Testis (tissue), 3 donors: ENCODE results near the gene FCHSD1. TPM values are rescaled to one million over a fixed set of nuclear protein-coding genes. Genes with fewer than 3 reads are reported as not detected.

Experiments
- DNase-seq: peaks from one replicate; pipeline ENCODE4 v3.0.0-alpha.2; 2019
- H3K27ac ChIP-seq, 2 donors: fragments of 200-600 bp; sonication (generic); one replicate each; pipeline ENCODE4 v1.5.1; 2019
- H3K27me3 ChIP-seq: fragments of 200-600 bp; sonication (generic); one replicate; pipeline ENCODE4 v1.5.1; 2019
- H3K36me3 ChIP-seq: fragments of 200-600 bp; sonication (generic); one replicate; pipeline ENCODE4 v1.5.1; 2017; ENCODE audit warnings: low read depth; ENCODE audit errors: missing control alignments
- H3K4me1 ChIP-seq: fragments of 200-600 bp; sonication (generic); one replicate; pipeline ENCODE4 v1.5.1; 2019
- H3K4me3 ChIP-seq, 2 donors: fragments of 200-600 bp; sonication (generic); one replicate each; pipeline ENCODE4 v1.5.1; 2017 to 2019
- H3K9me3 ChIP-seq: fragments of 200-600 bp; sonication (generic); one replicate; pipeline ENCODE4 v1.5.1; 2017
- CTCF ChIP-seq, 3 experiments: fragments of 450-650 bp in 2 of 3; fragments of 200-600 bp in 1 of 3; sonication (generic) in 1 of 3; IDR thresholded peaks; one replicate each; pipeline ENCODE4 v1.5.1; 2016 to 2019; ENCODE audit warnings: antibody characterized with exemption in 3 of 3, mild to moderate bottlenecking in 2 of 3, moderate library complexity in 1 of 3
- POLR2A ChIP-seq: fragments of 450-650 bp; IDR thresholded peaks from one replicate; pipeline ENCODE4 v1.6.1; 2017; ENCODE audit warnings: antibody characterized with exemption, mild to moderate bottlenecking, moderate library complexity
- WGBS, 2 donors: methylation state at CpG; one replicate each; pipeline ENCODE4 v1.1.5; 2018; 5-methylcytosine and 5-hydroxymethylcytosine counted together
- intact Hi-C: fragments of 100-400 bp; cut with DNase I; formaldehyde crosslinking; loops from one replicate; pipeline ENCODE4 v1.15.1; 2023; ENCODE audit warnings: low total_unique reads
- polyA plus RNA-seq: library from polyadenylated mRNA; stranded (reverse); fragments of 350-450 nt; fragmentation: Illumina TruSeq; extraction: RNeasy Lipid Tissue Mini Kit (QIAGEN cat#74804); gene quantifications from one replicate; pipeline ENCODE4 v1.2.3, GENCODE V29; 2014; ENCODE audit warnings: low read depth, low replicate concordance; ENCODE audit not compliant: insufficient read depth
- total RNA-seq, 2 donors: library from RNA; depleted of rRNA; stranded (reverse); fragments of >200 nt; gene quantifications; one replicate each; pipeline ENCODE4 v1.2.3, GENCODE V29; 2016

FCHSD1 gene
- total and polyA plus RNA-seq, 3 donors from 2014 or later: 12.9 to 21.3 (median 19.3) TPM

GRCh38 chr5:141649972-141650371 is 1.2 kb downstream of the FCHSD1 start:
- Histone ChIP-seq H3K4me3 (no peak overlapping the region), H3K4me1 (peaks cover 5% of the 10 kb centered on the region), H3K36me3 (no peaks in the 10 kb centered on the region), H3K27ac (no peak overlapping the region), H3K9me3 (no peaks in the 10 kb centered on the region), H3K27me3 (no peaks in the 10 kb centered on the region)
- intact Hi-C loops: no loop called here
- TF ChIP-seq CTCF (IDR thresholded peaks at IDR 0.05): no peak
- no peak for TF ChIP-seq POLR2A
- no peak for DNase-seq

- WGBS, 2 donors: 90 to 92% methylated on average over 16 to 17 of the region's 17 CpGs
- DNase-seq: no peak
Measured at GRCh38 chr5:141649056-141649688, 2.0 kb downstream of the FCHSD1 start.

GRCh38 chr5:141647851-141648250 is 3.4 kb downstream of the FCHSD1 start:
- intact Hi-C loops: no loop called here
- no peak for DNase-seq
- TF ChIP-seq POLR2A: no peak
- no peak for TF ChIP-seq CTCF (IDR thresholded peaks at IDR 0.05)
- no peak overlapping the region for H3K27ac ChIP-seq
- H3K9me3 ChIP-seq: no peaks in the 10 kb centered on the region
- no peaks in the 10 kb centered on the region for H3K27me3 ChIP-seq
- 87 to 89% methylated on average over 3 of the region's 3 CpGs for WGBS, 2 donors
- peaks cover 5% of the 10 kb centered on the region for H3K4me1 ChIP-seq
- H3K4me3 ChIP-seq: no peak overlapping the region
- H3K36me3 ChIP-seq: no peaks in the 10 kb centered on the region

More at GRCh38 chr5:141649056-141649688, 2.0 kb downstream of the FCHSD1 start:
- H3K27ac ChIP-seq: no peak overlapping the region
- H3K36me3 ChIP-seq: no peaks in the 10 kb centered on the region
- no peaks in the 10 kb centered on the region for H3K27me3 ChIP-seq
- H3K4me3 ChIP-seq: no peak overlapping the region
- intact Hi-C loops: no loop called here
- no peak for TF ChIP-seq CTCF (IDR thresholded peaks at IDR 0.05)
- peaks cover 5% of the 10 kb centered on the region for H3K4me1 ChIP-seq
- no peaks in the 10 kb centered on the region for H3K9me3 ChIP-seq

- Histone ChIP-seq H3K9me3 (no peaks in the 10 kb centered on the region), H3K4me1 (peaks cover 5% of the 10 kb centered on the region), H3K36me3 (no peaks in the 10 kb centered on the region), H3K27ac (no peak overlapping the region), H3K27me3 (no peaks in the 10 kb centered on the region), H3K4me3 (no peak overlapping the region)
- WGBS, 2 donors: 83 to 92% methylated on average over 5 of the region's 5 CpGs
- intact Hi-C loops: no loop called here
- no peak for TF ChIP-seq CTCF (IDR thresholded peaks at IDR 0.05)
- no peak for TF ChIP-seq POLR2A
- no peak for DNase-seq
Measured at GRCh38 chr5:141647242-141647641, 4.0 kb downstream of the FCHSD1 start.

- no peaks in the 10 kb centered on the region for H3K27me3 ChIP-seq
- TF ChIP-seq POLR2A (no peak), CTCF (IDR thresholded peaks at IDR 0.05) (no peak)
- H3K36me3 ChIP-seq: no peaks in the 10 kb centered on the region
- no peak overlapping the region for H3K27ac ChIP-seq
- H3K4me3 ChIP-seq: no peak overlapping the region
- 89 to 97% methylated on average over 6 of the region's 6 CpGs for WGBS, 2 donors
- no peaks in the 10 kb centered on the region for H3K9me3 ChIP-seq
- H3K4me1 ChIP-seq: peaks cover 5% of the 10 kb centered on the region
- DNase-seq: no peak
- intact Hi-C loops: no loop called here
Measured at GRCh38 chr5:141646026-141646425, 5.2 kb downstream of the FCHSD1 start.
